Pancreas (tissue), 10 donors: ENCODE measurements around the gene PNMA8B. TPM values are rescaled to one million over a fixed set of nuclear protein-coding genes. Genes with fewer than 3 reads are reported as not detected.

Experiments used
- ATAC-seq, 4 donors: fragments of 200-7000 bp; cut with Tn5 transposase; one replicate each; pipeline versions ENCODE4 v1.8.0 to v1.9.1; 2020; ENCODE audit warnings: mild to moderate bottlenecking in 4 of 4, moderate library complexity in 4 of 4
- DNase-seq, 6 donors: peaks; one replicate each; pipeline ENCODE4 v3.0.0-alpha.2; 2020
- FAIRE-seq: peaks from 2 replicates; lab custom pipeline; 2012; peaks lifted over from hg19 to GRCh38; lab: Jason Lieb, UNC
- H3K27ac ChIP-seq, 4 donors: fragments of 200-600 bp; sonication (generic); 1 replicate in 3 of 4; 2 replicates in 1 of 4; pipeline versions ENCODE4 v1.5.0 to v1.8.0; 2020
- H3K27me3 ChIP-seq, 4 donors: fragments of 200-600 bp; one replicate each; pipeline ENCODE4 v1.8.0; 2021
- H3K36me3 ChIP-seq, 3 donors: fragments of 200-600 bp; sonication (generic) in 1 of 3; one replicate each; pipeline versions ENCODE4 v1.5.0 to v1.8.0; 2020 to 2021
- H3K4me1 ChIP-seq, 3 donors: fragments of 200-600 bp; one replicate each; pipeline ENCODE4 v1.8.0; 2021
- H3K4me3 ChIP-seq, 4 donors: fragments of 200-600 bp; sonication (generic) in 2 of 4; one replicate each; pipeline versions ENCODE4 v1.5.0 to v1.8.0; 2020 to 2021
- H3K9me3 ChIP-seq, 4 donors: fragments of 200-600 bp; one replicate each; pipeline ENCODE4 v1.8.0; 2021
- WGBS, 2 donors: extraction: QIAGEN DNeasy Blood & Tissue Kit; methylation state at CpG; one replicate each; pipeline ENCODE4 v1.1.7; 2013; 5-methylcytosine and 5-hydroxymethylcytosine counted together
- intact Hi-C, 3 donors: fragments of 100-400 bp; cut with DNase I; formaldehyde crosslinking; loops; one replicate each; pipeline versions ENCODE4 v1.11.1 to v1.14.2; 2022
- polyA plus RNA-seq, 2 donors: library from polyadenylated mRNA; stranded (reverse); fragments of 200-250 nt; gene quantifications; one replicate each; pipeline ENCODE4 v1.2.3, GENCODE V29; 2013
- total RNA-seq, 6 donors: library from RNA; stranded (reverse); fragmentation: NEBNext Ultra II Directional in 4 of 6; extraction: Animal tissue kit (Norgen Biotek cat#: 25700) in 4 of 6; gene quantifications; one replicate each; pipeline versions ENCODE4 v1.2.1 to v1.2.4, GENCODE V29; 2021 to 2023
- TF ChIP-seq, protein P1 (sequence below), 4 donors: fragments of 200-600 bp; sonication (generic) in 3 of 4; IDR thresholded peaks; one replicate each; pipeline versions ENCODE4 v1.5.0 to v1.8.0; 2021; ENCODE audit warnings: antibody characterized with exemption in 4 of 4
- donor health status: healthy with polysubstance abuse.
- donor health status: DM: no; HTN: no; CAD: no; lungs with moderate emphysema.
- donor health status: DM: no; HTN: no; CAD: no.
- donor health status: control.
- donor health status: control.
- donor health status: Bipolar disorder and iron deficiency.
- donor health status: DM: yes; HTN: yes; CAD: no.
- donor health status: DM: no; HTN: no; CAD: no.
- donor health status: DM: no; HTN: no; CAD: no.
- donor health status: DM: yes; HTN: yes; CAD: no.

PNMA8B gene
- total and polyA plus RNA-seq, 8 donors, result 0.47 to 1.4 (median 0.90) TPM

- H3K27me3 ChIP-seq, result no peaks in the 10 kb centered on the region
- no peaks in the 10 kb centered on the region for H3K9me3 ChIP-seq
- WGBS, 2 donors, result 1 to 2% methylated on average over 40 to 57 of the region's 57 CpGs
- DNase-seq (peak; percentile 58 to 90 (median 74)), ATAC-seq (peak; percentile 84 to 88 (median 86)), FAIRE-seq (no peak)
- H3K36me3 ChIP-seq, result no peaks in the 10 kb centered on the region
- peaks cover 0 to 5% (median 4%) of the 10 kb centered on the region in 3 donors for H3K4me1 ChIP-seq
- intact Hi-C loops, result no loop called here
- peak within 1 kb of the TSS; percentile 30 to 59 (median 47) for H3K4me3 ChIP-seq
- TF ChIP-seq, protein P1, sequence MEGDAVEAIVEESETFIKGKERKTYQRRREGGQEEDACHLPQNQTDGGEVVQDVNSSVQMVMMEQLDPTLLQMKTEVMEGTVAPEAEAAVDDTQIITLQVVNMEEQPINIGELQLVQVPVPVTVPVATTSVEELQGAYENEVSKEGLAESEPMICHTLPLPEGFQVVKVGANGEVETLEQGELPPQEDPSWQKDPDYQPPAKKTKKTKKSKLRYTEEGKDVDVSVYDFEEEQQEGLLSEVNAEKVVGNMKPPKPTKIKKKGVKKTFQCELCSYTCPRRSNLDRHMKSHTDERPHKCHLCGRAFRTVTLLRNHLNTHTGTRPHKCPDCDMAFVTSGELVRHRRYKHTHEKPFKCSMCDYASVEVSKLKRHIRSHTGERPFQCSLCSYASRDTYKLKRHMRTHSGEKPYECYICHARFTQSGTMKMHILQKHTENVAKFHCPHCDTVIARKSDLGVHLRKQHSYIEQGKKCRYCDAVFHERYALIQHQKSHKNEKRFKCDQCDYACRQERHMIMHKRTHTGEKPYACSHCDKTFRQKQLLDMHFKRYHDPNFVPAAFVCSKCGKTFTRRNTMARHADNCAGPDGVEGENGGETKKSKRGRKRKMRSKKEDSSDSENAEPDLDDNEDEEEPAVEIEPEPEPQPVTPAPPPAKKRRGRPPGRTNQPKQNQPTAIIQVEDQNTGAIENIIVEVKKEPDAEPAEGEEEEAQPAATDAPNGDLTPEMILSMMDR (IDR thresholded peaks at IDR 0.05), result no peak
- peak within 1 kb of the TSS; percentile 40 to 69 (median 56) for H3K27ac ChIP-seq
These were observed 24.4 kb downstream of the PNMA8B start, which contains the start of gene PNMA8A for GRCh38 chr19:46471116-46471733. Gene PNMA8A, minus strand, starts transcription at chr19:46471563. Its CDS starts 528 bp downstream, at chr19:46471035.

DNA sequence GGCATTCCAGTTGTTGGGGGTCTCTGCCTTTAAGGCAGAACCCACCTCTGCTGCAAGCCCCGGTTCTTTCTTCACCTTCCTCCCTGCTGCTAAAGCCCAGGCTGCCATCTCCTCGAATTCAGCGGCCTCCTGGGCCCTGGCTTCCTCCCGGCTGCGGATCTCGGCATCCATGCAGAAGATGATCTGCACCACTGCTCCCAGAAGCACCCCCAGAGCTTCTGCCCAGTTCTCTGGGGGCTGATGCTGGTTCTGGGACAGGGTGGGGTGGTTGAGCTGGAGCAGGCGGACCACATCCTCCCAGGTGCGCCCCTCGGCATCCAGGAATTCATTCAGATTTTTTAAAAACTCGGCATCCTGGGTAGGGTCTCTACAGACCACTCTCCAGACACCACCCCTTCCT lies 25.3 kb downstream of the PNMA8B start:
- Histone ChIP-seq H3K36me3 (no peaks in the 10 kb centered on the region), H3K4me3 (peak overlapping the region in 2 of 4 donors; percentile 59), H3K4me1 (peaks cover 0 to 5% (median 4%) of the 10 kb centered on the region in 3 donors), H3K9me3 (no peaks in the 10 kb centered on the region), H3K27me3 (no peaks in the 10 kb centered on the region), H3K27ac (no peak overlapping the region)
- TF ChIP-seq, protein P1 (IDR thresholded peaks at IDR 0.05), result no peak
- DNase-seq (peak in 1 of 6 donors; percentile 48), FAIRE-seq (no peak), ATAC-seq (no peak)
- 92 to 96% methylated on average over 10 of the region's 10 CpGs for WGBS, 2 donors
- intact Hi-C loops, result no loop called here

- Histone ChIP-seq H3K4me1 (peaks cover 0 to 5% (median 4%) of the 10 kb centered on the region in 3 donors), H3K36me3 (no peaks in the 10 kb centered on the region), H3K4me3 (no peak overlapping the region), H3K27ac (no peak overlapping the region), H3K9me3 (no peaks in the 10 kb centered on the region), H3K27me3 (no peaks in the 10 kb centered on the region)
- no peak for FAIRE-seq
- WGBS, 2 donors, result 93 to 97% methylated on average over 18 of the region's 18 CpGs
- no peak for ATAC-seq
- TF ChIP-seq, protein P1 (IDR thresholded peaks at IDR 0.05), result no peak
- peak in 2 of 6 donors; percentile 44 to 60 for DNase-seq
- intact Hi-C loops, result no loop called here
These were observed 26.0 kb downstream of the PNMA8B start for GRCh38 chr19:46469541-46470185.

- intact Hi-C loops, result no loop called here
- Histone ChIP-seq H3K36me3 (no peaks in the 10 kb centered on the region), H3K27me3 (no peaks in the 10 kb centered on the region), H3K9me3 (no peaks in the 10 kb centered on the region), H3K4me1 (peaks cover 0 to 5% (median 0%) of the 10 kb centered on the region in 3 donors), H3K27ac (no peak overlapping the region), H3K4me3 (no peak overlapping the region)
- ATAC-seq, result no peak
- WGBS, 2 donors, result 66 to 75% methylated on average over 15 of the region's 15 CpGs
- FAIRE-seq, result no peak
- TF ChIP-seq, protein P1 (IDR thresholded peaks at IDR 0.05), result no peak
- no peak for DNase-seq
These were observed 29.0 kb downstream of the PNMA8B start for GRCh38 chr19:46466536-46467196.
